GM12865 (cell line): ENCODE measurements around the gene BABAM2.

ENCODE experiments used
- DNase-seq: peaks from one replicate; pipeline ENCODE4 v3.0.0; 2010; ENCODE audit warnings: low read depth
- H3K4me3 ChIP-seq: 2 replicates; pipeline ENCODE4 v1.5.1; 2011; ENCODE audit warnings: mild to moderate bottlenecking, low read depth, low read length, control low read depth
- CTCF ChIP-seq: IDR thresholded peaks from 2 replicates; pipeline ENCODE4 v1.5.1; 2011; ENCODE audit warnings: low read length, control low read depth, low read depth, inconsistent platforms; ENCODE audit not compliant: insufficient read depth; ENCODE audit errors: missing control alignments

Gene BABAM2

GRCh38 chr2:28339516-28340175 lies 449.1 kb downstream of the BABAM2 start:
- no peak overlapping the region for H3K4me3 ChIP-seq
- DNase-seq: no peak
- no peak for TF ChIP-seq CTCF

- no peak for DNase-seq
- H3K4me3 ChIP-seq: no peak overlapping the region
- no peak for TF ChIP-seq CTCF
These were observed 450.0 kb downstream of the BABAM2 start for GRCh38 chr2:28340312-28341202.

- DNase-seq: no peak
- no peak for TF ChIP-seq CTCF
- no peak overlapping the region for H3K4me3 ChIP-seq
These were observed 450.8 kb downstream of the BABAM2 start for GRCh38 chr2:28341208-28341891.

GRCh38 chr2:28342081-28342967 lies 451.8 kb downstream of the BABAM2 start:
- H3K4me3 ChIP-seq: no peak overlapping the region
- no peak for TF ChIP-seq CTCF
- no peak for DNase-seq

GRCh38 chr2:28343184-28343942 lies 452.8 kb downstream of the BABAM2 start:
- H3K4me3 ChIP-seq: no peak overlapping the region
- DNase-seq: no peak
- no peak for TF ChIP-seq CTCF
